ENCODE results near the gene PICK1.

Gene PICK1

GRCh38 chr22:38027487-38027886, 29.7 kb upstream of the PICK1 start:
- no peak for TF ChIP-seq CTCF (IDR thresholded peaks at IDR 0.05; ENCODE audit: extremely low read depth, missing control alignments)
- no peak for DNase-seq (ENCODE audit: low spot score)

- no peak for DNase-seq (ENCODE audit: low spot score)
Measured at GRCh38 chr22:38028344-38029130, 28.7 kb upstream of the PICK1 start.

GRCh38 chr22:38029370-38029769, 27.8 kb upstream of the PICK1 start:
- no peak for DNase-seq (ENCODE audit: low spot score)
- no peak for TF ChIP-seq CTCF (IDR thresholded peaks at IDR 0.05; ENCODE audit: extremely low read depth, missing control alignments)

More at GRCh38 chr22:38028344-38029130, 28.7 kb upstream of the PICK1 start:
- no peak for TF ChIP-seq CTCF (IDR thresholded peaks at IDR 0.05; ENCODE audit: extremely low read depth, missing control alignments)

- no peak for DNase-seq (ENCODE audit: low spot score)
- TF ChIP-seq CTCF (IDR thresholded peaks at IDR 0.05; ENCODE audit: extremely low read depth, missing control alignments): no peak
Measured at GRCh38 chr22:38029901-38030300, 27.3 kb upstream of the PICK1 start.

- DNase-seq (ENCODE audit: low spot score): no peak
- no peak for TF ChIP-seq CTCF (IDR thresholded peaks at IDR 0.05; ENCODE audit: extremely low read depth, missing control alignments)
Measured at GRCh38 chr22:38030311-38031133, 26.7 kb upstream of the PICK1 start.

- no peak for TF ChIP-seq CTCF (IDR thresholded peaks at IDR 0.05; ENCODE audit: extremely low read depth, missing control alignments)
- no peak for DNase-seq (ENCODE audit: low spot score)
Measured at GRCh38 chr22:38031491-38031890, 25.7 kb upstream of the PICK1 start.

Measured in GM20000 (cell line).